GM21717 (cell line): ENCODE results near the gene SRGAP1.

ENCODE experiments used
- ATAC-seq: cut with Tn5 transposase; IDR thresholded peaks from one replicate; pipeline ENCODE4 v1.9.1; 2021; ENCODE audit warnings: mild to moderate bottlenecking, moderate library complexity; ENCODE audit not compliant: unreplicated experiment

The SRGAP1 gene

GRCh38 chr12:63929426-63929825 is 84.9 kb downstream of the SRGAP1 start:
- ATAC-seq, result no peak

- no peak for ATAC-seq
These were observed 86.5 kb downstream of the SRGAP1 start for GRCh38 chr12:63930971-63931370.

- no peak for ATAC-seq
These were observed 87.2 kb downstream of the SRGAP1 start for GRCh38 chr12:63931703-63932102.

GRCh38 chr12:63934936-63935335 is 90.4 kb downstream of the SRGAP1 start:
- no peak for ATAC-seq

GRCh38 chr12:63935361-63935760 is 90.9 kb downstream of the SRGAP1 start:
- ATAC-seq, result no peak

- no peak for ATAC-seq
These were observed 93.1 kb downstream of the SRGAP1 start for GRCh38 chr12:63937378-63938316.

DNA sequence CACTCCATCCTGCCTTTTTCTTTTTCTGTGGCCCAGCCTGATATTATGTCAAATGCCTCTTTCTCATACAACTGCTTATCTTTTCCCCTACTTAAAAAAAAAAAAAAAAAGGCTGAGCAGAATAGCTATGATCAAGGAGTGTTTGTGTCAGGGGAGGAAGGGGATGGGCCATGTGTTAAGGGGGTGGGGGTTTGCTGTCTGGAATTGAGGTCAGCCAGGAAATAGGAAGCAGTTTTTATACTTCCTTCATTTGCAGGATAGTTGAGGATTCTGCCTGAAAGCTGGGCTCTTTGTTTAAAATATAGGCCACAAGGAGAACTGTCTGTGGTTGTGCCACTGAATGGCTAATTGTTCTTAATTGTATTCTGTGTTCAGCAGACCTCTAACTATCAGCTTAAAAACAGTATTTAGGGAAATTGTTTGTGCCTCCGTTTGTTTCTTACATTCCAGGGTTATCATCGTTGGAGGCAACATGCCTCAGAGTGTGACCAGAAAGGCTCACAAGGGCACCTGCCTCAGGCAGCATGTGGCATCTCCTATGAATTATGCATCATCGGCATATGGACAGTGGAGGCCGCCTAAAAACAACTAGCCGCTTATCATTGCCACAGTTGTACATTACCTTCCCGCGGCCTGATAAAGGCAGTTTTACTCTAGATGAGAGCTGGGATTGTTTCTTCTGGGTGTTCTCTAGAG is 96.0 kb downstream of the SRGAP1 start:
- ATAC-seq, result no peak

GRCh38 chr12:63941166-63941800 is 96.8 kb downstream of the SRGAP1 start:
- ATAC-seq, result no peak

DNA sequence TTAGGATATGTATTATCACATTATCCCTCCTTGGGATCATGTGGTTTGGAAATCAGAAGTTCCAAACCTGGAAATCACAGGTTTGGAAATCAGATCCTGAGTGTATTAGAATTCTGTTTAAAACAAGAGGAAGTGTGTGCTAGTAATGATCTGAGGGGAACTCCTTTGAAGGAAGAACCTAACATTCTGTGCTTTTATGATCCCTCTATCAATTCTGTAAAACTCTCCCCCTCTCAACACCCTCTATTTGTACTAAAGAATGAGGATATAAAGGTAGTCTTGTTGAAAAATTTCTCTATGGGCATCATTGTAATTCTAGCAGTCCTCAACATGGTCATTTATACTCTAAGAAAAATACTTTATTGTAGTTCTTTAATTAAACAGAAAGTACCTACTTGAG is 97.4 kb downstream of the SRGAP1 start:
- no peak for ATAC-seq

DNA sequence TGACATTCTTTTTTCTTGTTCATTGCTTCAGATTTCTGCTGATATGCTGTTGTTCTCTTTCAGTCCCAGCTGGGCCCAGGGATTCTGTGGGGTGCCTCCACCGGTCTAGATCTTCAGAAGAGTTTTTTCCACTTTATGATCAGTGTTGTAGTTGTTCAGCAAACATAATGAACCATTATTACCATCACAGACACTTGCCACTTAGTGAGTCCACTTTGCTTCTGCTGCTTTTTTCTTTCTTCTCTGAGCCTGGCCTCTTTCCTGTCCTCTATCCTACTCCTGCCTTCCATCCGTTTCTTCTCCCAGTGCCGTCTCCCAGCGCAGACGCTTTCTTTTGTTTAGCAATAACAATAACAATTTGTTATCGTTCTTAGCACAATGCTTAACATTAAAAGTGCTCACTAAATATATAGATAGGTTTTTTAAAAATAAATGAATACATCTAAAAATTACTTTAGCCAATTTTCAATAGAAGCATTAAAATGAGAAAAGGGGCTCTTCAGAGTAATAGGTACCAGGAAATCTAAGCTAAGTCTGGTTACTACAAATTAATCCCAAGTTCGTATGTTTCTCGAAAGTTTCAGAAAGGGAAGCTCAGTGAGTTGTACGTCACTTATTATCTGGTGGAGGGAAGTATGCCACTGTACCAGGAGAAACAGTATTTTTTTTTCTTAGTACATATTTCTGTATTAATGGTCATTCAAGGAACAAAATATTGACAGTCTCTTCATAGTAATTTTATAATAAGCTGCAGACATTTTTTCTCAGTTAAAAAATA is 98.2 kb downstream of the SRGAP1 start:
- no peak for ATAC-seq

GRCh38 chr12:63944034-63944579 is 99.6 kb downstream of the SRGAP1 start:
- no peak for ATAC-seq

- no peak for ATAC-seq
These were observed 100.2 kb downstream of the SRGAP1 start for GRCh38 chr12:63944586-63945228.

DNA sequence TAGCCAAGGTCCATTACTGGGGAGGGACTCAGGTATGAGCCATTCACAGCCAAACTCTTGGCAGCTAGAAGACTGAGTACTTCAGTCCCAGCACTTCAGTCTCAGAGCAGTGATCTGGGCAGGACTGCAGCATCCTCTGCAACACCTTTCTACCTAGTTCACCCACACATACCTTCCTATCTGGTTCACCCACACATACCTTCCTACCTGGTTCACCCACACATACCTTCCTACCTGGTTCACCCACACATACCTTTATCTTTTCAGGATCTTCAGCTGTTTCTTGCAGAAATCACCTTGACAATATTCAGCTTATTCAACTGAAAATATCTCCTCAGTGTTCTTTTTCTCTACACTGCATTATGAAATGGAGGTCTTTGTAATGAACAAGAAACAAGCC is 101.3 kb downstream of the SRGAP1 start:
- no peak for ATAC-seq

DNA sequence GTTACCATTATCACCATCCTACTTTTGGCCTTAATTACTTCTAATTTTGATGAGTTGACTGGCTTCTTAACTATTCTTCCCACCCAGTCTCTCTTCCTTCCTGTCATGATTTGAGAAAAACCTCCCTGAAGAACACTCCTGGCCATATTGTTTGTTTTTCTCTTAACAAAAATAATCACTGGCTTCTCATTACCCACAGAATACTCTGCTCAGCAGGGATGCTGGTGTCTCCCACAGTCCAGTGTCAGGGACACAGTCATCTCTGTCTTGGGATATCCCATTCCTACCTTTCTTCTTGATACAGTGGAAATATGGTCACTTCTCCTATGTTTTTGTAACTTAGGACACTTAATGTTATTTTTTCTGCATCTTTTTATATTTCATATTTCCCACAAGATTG is 103.7 kb downstream of the SRGAP1 start:
- no peak for ATAC-seq

GRCh38 chr12:63949902-63950301 is 105.4 kb downstream of the SRGAP1 start:
- ATAC-seq, result no peak

DNA sequence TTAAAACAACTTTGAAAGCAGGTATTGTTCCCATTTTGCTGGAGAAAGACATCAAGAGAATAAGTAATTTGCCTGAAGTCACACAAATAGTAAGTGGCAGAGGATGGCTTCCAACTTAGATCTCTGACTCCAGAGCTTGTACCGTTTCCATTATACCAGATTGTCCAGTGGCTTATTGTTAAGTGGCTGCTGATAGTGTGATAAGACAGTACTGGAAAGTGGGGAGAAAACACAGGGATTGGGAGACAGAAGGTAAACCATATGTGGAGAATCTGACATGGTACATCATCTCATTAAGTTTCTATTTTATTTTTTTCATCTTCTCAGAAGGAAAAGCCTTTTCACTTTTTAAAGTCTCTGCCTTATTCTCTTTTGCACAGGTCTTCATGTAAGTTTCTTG is 108.5 kb downstream of the SRGAP1 start:
- no peak for ATAC-seq

- ATAC-seq, result no peak
These were observed 111.5 kb downstream of the SRGAP1 start for GRCh38 chr12:63955831-63956666.

- ATAC-seq, result no peak
These were observed 113.0 kb downstream of the SRGAP1 start for GRCh38 chr12:63957496-63957895.

- no peak for ATAC-seq
These were observed 114.5 kb downstream of the SRGAP1 start for GRCh38 chr12:63958876-63959580.
